ENCODE results near the gene CPA3. TPM values are rescaled to one million over a fixed set of nuclear protein-coding genes. Genes with fewer than 3 reads are reported as not detected.

CPA3 gene
- total RNA-seq, 1 experiment from 2014 or later: not detected

GRCh38 chr3:148878095-148878494 is 13.0 kb downstream of the CPA3 start:
- no peaks in the 10 kb centered on the region for H3K36me3 Mint-ChIP-seq
- ATAC-seq (no peak), DNase-seq (ENCODE audit: low spot score) (no peak)
- no peaks in the 10 kb centered on the region for H3K9me3 Mint-ChIP-seq
- H3K27ac Mint-ChIP-seq: no peak overlapping the region
- no peaks in the 10 kb centered on the region for H3K27me3 Mint-ChIP-seq (ENCODE audit: low read depth)
- POLR2A ChIA-PET: no interaction called here
- CTCF ChIA-PET: interaction anchor here (0.6 to 1.4 kb wide), 2 partner anchors 128 to 151 kb away, joined by 4 to 7 read pairs; no protein-coding TSS in a partner anchor
- H3K4me3 Mint-ChIP-seq: no peak overlapping the region
- TF ChIP-seq RORB (CRISPR knock-in tag; IDR thresholded peaks at IDR 0.05): no peak
- TF ChIP-seq ZBTB43 (CRISPR knock-in tag; IDR thresholded peaks at IDR 0.05): no peak
- TF ChIP-seq OVOL2 (CRISPR knock-in tag; IDR thresholded peaks at IDR 0.05; ENCODE audit: borderline replicate concordance): no peak
- no peak for TF ChIP-seq ETV6 (CRISPR knock-in tag; IDR thresholded peaks at IDR 0.05)
- no peak for TF ChIP-seq CREB1 (CRISPR knock-in tag; IDR thresholded peaks at IDR 0.05)
- TF ChIP-seq NR2C2 (CRISPR knock-in tag; IDR thresholded peaks at IDR 0.05): no peak
- no peak for TF ChIP-seq ZNF281 (CRISPR knock-in tag; IDR thresholded peaks at IDR 0.05)
- no peak for TF ChIP-seq PREB (CRISPR knock-in tag; IDR thresholded peaks at IDR 0.05; ENCODE audit: borderline replicate concordance)
- TF ChIP-seq HMGA2 (CRISPR knock-in tag; IDR thresholded peaks at IDR 0.05): no peak
- no peak for TF ChIP-seq AR (CRISPR knock-in tag; IDR thresholded peaks at IDR 0.05)
- no peak for TF ChIP-seq JUN (CRISPR knock-in tag; IDR thresholded peaks at IDR 0.05)
- TF ChIP-seq USF1 (CRISPR knock-in tag; IDR thresholded peaks at IDR 0.05): no peak
- no peak for TF ChIP-seq NR1H2 (CRISPR knock-in tag; IDR thresholded peaks at IDR 0.05)
- TF ChIP-seq TEAD1 (CRISPR knock-in tag; IDR thresholded peaks at IDR 0.05): no peak
- TF ChIP-seq IRF1 (CRISPR knock-in tag; IDR thresholded peaks at IDR 0.05): no peak
- no peak for TF ChIP-seq ZNF416 (CRISPR knock-in tag; IDR thresholded peaks at IDR 0.05)
- no peak for TF ChIP-seq ATF2 (CRISPR knock-in tag; IDR thresholded peaks at IDR 0.05; ENCODE audit: borderline replicate concordance, low read depth)
- H3K4me1 Mint-ChIP-seq: no peaks in the 10 kb centered on the region; the same call in 1 of the 2 replicates
